Left hindlimb (tissue), 1 donor: ENCODE data around the gene ADCYAP1R1.
A peak's percentile ranks its signal among the peaks of the same experiment; 100 is the strongest.

Experiments
- DNase-seq: peaks from one replicate; pipeline ENCODE4 v3.0.0-alpha.2; 2018

Gene ADCYAP1R1

DNA sequence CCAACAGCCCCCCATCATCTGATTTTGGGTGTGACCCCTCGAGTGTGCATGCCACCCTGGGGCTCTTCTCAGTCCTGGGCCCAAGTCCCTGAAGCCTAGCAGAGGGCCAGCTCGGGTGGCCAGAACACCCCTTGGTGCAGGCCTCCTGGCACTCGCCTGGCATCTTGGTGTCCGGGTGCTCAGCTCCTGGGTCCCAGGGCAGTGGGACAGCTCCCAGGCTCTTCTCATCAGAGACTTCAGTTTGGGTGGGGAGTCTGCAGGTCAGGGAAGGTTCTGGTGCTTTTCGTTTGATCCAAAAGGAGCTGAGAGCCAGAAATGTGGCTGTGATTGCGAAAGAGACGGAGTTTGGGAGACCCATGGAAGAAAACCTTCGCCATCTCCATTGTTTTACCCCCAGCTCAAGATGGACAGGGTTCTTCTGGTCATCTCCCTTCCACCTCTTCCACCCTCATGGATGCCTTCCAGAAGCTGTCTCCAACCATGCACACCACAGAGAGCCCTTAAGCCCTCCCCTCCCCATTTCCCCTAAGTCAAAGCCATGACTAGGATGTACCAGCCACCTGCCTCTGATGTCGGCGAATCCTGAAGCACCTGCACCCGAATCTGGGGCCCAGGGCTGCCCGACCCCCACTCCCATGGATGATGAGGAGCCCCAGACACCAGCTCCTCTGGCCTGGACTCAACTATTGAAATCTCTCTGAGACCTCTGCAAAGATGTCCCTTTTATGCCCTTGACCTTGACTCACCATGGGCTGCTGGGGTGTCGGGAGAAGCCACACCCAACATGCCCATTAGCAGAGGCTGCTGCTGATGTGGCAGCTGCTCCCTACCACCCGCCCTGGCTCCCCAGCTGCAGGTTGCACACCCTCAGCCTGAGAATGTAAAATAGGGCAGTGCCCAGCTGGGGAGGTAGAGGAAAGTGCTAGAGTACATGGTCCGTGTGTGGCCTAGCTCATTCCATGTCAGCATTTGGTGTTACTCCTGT is 55.3 kb downstream of the ADCYAP1R1 start:
- no peak for DNase-seq

- DNase-seq, result no peak
Observed at GRCh38 chr7:31108097-31108657, 56.1 kb downstream of the ADCYAP1R1 start.

GRCh38 chr7:31109751-31110150 is 57.6 kb downstream of the ADCYAP1R1 start:
- no peak for DNase-seq

DNA sequence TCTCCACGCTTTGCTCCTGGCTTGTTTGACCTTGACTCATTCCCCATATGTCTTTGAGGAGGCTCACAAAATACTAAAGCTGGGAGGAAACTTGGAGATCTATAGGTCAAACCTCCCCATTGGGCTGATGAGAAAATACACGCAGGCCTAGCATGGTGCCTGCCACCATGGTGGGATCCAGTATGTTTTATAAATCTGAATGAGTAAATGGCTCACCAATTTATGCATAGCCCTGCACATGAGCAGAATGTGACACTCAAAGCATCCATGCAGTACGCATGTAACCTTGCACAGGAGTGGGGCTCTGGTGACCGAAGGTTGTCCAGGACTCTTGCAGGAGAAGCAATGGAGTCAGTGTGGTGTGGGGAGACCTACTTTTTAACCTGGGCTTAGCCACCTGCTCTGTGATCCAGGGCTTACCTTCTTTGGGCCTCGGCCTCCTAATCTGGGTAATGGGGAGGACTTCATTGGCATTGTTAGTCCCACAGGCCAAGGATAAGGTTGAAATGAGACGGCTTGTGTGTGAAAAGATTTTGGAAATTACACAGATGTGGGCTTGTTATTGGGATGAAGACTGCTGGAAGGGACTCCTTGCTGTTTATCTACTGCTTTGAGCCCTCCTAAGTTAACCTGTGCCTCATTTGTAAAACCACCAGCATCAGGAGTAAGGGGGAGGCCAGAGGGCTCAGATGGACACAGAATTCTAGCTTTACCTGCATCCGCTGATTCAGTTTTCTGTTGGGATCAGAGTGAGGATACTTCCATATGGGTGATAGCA is 58.4 kb downstream of the ADCYAP1R1 start:
- no peak for DNase-seq

GRCh38 chr7:31111109-31111451 is 59.0 kb downstream of the ADCYAP1R1 start:
- no peak for DNase-seq

- no peak for DNase-seq
Observed at GRCh38 chr7:31113660-31114059, 61.6 kb downstream of the ADCYAP1R1 start.

- DNase-seq, result no peak
Observed at GRCh38 chr7:31114593-31115343, 62.7 kb downstream of the ADCYAP1R1 start.

GRCh38 chr7:31116615-31117014 is 64.5 kb downstream of the ADCYAP1R1 start:
- DNase-seq, result no peak

DNA sequence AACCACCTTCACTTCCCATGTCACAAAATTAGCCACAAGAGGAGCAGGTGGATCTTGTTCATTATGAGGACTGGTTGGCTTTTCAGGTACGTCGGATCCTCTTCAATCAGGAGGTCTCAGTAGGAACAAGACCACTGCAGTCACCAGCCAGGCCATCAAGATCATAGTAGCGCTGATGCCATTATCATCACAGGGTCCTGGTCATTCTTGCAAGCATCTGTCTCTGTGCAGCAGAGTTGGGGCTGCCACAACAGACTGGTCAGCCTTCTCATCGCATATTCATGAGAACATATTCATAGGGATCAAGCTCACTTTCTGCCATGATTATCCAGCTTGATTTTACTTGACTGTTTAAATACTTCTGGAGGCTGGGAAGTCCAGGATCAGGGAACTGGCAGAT is 67.1 kb downstream of the ADCYAP1R1 start:
- no peak for DNase-seq

DNA sequence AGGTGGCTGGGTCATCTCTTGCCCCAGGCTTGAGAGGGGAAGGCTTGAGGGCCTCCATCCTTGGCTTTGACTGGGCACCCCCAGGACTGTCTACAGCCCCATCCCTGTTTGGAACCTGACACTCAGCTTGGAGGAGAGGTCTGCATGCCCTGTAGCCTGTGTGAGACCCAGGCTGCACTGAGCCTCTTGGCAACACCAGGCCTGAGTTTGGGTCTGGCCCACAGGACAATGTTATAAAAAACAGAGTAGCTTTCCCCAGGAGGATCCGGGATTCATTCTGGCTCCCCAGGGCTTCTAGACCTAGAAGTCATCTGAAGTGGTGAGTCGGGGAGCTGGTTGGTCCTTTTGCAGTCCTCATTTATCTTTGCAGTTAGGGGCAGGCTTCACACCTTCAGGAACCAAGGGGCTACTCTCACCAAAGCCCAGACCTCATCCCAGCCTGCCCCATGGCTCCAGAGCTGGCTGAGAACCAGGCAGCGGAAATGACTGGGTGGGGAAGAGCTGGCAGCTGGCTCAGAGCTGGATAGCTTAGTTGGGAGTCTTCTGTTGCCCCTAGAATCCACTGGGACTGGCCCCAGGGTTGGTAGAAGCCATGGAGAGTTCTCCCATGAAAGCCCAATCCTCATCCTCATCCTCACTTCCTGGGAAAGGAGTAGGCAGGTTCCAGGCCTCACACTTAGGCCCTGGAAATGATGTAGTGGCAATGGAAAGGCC is 68.8 kb downstream of the ADCYAP1R1 start:
- no peak for DNase-seq

DNA sequence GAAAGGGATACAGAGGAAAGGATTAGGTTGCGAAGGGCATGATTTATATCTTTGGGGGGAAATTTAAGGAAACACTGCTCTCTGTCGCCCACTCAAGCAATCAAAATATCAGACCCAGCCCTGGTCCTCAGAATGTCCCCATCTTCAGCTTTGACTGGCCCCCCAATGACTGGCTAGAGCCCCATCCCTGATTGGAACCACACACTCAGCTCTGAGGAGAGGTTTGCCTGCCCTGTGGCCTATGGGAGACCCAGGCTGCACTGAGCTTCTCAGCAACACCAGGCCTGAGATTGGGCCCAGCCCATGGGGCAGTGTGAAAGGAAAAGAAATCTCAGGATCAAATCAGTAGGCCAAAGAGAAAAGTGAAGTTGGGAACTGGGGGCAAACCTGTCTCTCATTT is 69.5 kb downstream of the ADCYAP1R1 start:
- no peak for DNase-seq

GRCh38 chr7:31122649-31123058 is 70.5 kb downstream of the ADCYAP1R1 start:
- DNase-seq, result peak; percentile 78

DNA sequence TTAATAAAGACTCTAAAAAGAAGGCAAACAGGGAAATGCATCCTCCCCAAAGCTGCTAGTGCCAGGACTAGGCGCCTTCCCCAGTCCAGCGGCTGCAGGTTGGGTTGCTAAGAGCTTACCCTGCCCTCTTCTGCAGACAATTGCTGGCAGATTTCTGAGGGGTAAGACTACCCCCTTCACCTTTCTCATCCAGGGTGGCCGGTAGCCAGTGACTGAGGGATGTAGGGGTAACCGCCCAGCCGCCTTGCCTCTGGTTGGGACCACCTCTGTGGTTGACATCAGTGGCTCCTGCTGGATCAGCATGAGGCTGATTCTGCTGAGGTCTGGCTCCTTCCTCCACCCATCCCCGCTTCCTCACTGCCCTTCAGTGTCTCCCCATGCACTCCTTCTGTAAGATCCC is 71.2 kb downstream of the ADCYAP1R1 start:
- no peak for DNase-seq

- DNase-seq, result no peak
Observed at GRCh38 chr7:31123726-31124125, 71.6 kb downstream of the ADCYAP1R1 start.

DNA sequence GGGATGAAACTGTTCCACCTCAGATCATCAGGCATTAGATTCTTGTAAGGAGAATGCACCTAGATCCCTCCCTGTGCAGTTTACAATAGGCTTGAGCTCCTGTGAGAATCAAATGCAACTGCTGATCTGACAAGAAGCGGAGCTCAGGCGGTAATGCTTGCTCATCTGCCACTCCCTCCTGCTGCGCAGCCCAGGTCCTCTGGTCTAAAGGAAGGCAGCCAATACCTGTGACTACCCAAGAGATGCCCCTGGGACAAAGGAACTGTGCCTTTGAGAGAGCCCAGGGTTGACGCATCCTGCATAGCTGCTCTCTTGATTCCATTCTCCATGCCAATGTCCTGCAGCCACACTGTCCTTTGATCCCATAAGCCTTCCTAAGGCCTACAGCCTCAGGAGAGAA is 73.1 kb downstream of the ADCYAP1R1 start:
- no peak for DNase-seq

DNA sequence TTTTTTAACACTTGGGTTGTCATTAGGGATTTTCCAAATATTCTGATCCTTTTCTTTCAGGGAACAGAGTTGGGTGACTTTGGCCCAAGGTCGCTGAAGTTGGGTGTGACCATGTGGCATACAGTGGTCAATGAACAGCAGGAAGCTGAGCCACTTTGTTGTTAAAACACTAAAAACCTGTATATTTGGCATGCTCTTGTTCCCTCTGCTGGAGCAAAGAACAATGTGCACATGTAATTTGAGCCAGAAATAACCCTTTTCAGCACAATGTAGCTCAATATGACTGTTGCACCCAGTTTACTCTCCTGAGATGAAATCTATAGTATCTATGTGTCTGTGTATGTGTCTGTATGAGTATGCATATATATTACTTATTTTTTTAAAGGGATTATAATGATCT is 74.9 kb downstream of the ADCYAP1R1 start:
- DNase-seq, result no peak

DNA sequence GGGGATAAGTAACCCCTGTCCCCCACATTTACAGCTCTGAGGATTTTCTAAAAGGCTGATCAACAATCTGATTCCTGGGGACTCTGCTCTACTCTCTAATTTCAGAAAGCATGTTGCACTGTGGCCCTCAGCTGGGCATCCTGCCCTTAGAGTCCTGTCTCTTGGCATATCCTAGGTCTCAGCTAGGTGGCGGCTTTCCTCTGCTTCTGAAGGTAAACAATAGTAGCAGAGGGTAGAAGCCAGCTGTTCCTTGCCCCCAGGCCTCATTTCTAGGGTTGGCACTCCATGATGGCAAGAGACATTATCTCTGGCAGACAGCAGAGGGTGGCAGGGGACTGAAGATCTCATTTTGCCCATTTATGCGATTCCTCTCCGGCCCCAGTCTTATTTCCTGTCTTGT is 77.0 kb downstream of the ADCYAP1R1 start:
- no peak for DNase-seq

- DNase-seq, result no peak
Observed at GRCh38 chr7:31133497-31133896, 81.4 kb downstream of the ADCYAP1R1 start.

DNA sequence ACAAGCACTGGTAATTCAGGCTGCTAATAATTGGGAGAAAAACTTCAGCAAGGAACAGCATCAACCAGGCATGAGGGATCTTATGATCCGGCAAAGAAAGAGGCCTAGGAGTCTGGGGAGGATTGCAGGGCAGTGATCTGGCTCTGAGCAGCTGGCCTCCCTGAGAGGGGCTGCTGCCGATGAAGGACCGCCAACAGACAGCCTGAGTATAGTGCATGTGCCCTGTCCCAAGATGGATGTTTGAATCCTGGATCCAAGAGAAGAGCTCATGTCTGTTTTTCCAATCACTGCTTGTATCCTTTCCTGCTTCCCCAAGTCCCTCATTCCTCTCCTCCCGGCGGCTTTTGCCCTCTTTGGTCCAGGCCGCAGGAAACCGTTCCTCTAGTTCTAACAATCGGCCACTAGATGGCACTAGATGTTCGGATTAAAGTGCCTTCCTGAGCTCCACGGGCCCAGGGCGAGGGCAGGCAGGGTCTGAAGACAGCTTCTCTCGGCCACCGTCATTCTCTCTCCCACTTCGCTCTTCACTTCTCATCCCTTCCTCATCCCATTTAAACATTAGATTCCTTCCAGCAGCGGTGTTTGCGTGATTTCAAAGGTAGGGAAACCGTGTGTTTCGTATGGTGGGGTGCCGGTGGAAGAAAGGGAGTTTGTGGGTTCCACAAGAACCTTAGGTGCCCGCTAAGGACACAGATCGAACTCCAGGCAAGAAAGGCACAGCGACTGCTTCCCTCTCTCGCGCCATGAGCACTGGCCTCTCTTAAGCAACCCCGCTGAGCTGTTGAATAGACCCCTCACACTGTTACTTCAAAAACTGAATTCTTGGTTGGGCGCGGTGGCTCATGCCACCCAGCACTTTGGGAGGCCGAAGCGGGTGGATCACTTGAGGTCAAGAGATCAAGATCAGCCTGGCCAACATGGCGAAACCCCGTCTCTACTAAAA is 82.4 kb downstream of the ADCYAP1R1 start:
- DNase-seq, result peak; percentile 71

GRCh38 chr7:31137234-31137633 is 85.1 kb downstream of the ADCYAP1R1 start:
- DNase-seq, result no peak

DNA sequence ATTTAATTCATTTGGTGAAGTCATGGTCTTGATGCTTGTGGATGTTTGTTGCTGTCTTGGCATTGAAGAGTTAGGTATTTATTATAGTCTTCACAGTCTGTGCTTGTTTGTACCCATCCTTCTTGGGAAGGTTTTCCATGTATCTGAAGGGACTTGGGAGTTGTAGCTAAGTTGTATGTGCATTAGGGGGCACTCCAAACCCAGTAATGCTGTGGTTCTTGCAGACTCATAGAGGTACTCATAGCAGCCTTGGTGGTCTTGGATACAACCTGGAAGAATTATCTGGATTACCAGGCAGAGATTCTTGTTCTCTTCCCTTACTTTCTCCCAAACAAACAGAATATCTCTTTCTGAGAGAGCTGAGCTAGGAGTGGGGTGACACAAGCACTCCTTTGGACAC is 93.2 kb downstream of the ADCYAP1R1 start:
- DNase-seq, result no peak
